DMS53 (cell line): ENCODE measurements around the gene RCVRN.

Experiments used
- DNase-seq: peaks from one replicate; lab custom pipeline; 2025; lab: John Stamatoyannopoulos, UW

Gene RCVRN

GRCh38 chr17:9905078-9905415 lies at the start of gene RCVRN:
Gene RCVRN, minus strand, starts transcription at chr17:9905271. Its CDS starts 91 bp downstream, at chr17:9905180.
- no peak for DNase-seq

GRCh38 chr17:9953492-9953891 lies 48.4 kb upstream of the RCVRN start:
- DNase-seq: no peak

GRCh38 chr17:9951803-9952202 lies 46.7 kb upstream of the RCVRN start:
- DNase-seq: no peak

GRCh38 chr17:9948928-9949327 lies 43.9 kb upstream of the RCVRN start:
- no peak for DNase-seq

- no peak for DNase-seq
These were observed 39.6 kb upstream of the RCVRN start for GRCh38 chr17:9944704-9945103.

- DNase-seq: no peak
These were observed 38.3 kb upstream of the RCVRN start for GRCh38 chr17:9943343-9943742.

GRCh38 chr17:9942885-9943284 lies 37.8 kb upstream of the RCVRN start:
- DNase-seq: no peak

GRCh38 chr17:9941305-9941704 lies 36.2 kb upstream of the RCVRN start:
- no peak for DNase-seq

GRCh38 chr17:9940841-9941240 lies 35.8 kb upstream of the RCVRN start:
- DNase-seq: no peak

GRCh38 chr17:9938764-9939163 lies 33.7 kb upstream of the RCVRN start:
- DNase-seq: no peak

- no peak for DNase-seq
These were observed 32.8 kb upstream of the RCVRN start for GRCh38 chr17:9937901-9938300.

- DNase-seq: no peak
These were observed 32.2 kb upstream of the RCVRN start for GRCh38 chr17:9937241-9937761.

GRCh38 chr17:9936095-9936494 lies 31.0 kb upstream of the RCVRN start:
- DNase-seq: no peak

- DNase-seq: no peak
These were observed 30.3 kb upstream of the RCVRN start for GRCh38 chr17:9935408-9935807.

GRCh38 chr17:9934331-9934730 lies 29.3 kb upstream of the RCVRN start:
- no peak for DNase-seq

- no peak for DNase-seq
These were observed 27.4 kb upstream of the RCVRN start for GRCh38 chr17:9932491-9932890.

GRCh38 chr17:9931144-9931741 lies 26.2 kb upstream of the RCVRN start:
- DNase-seq: no peak

- DNase-seq: no peak
These were observed 24.8 kb upstream of the RCVRN start for GRCh38 chr17:9929871-9930270.

GRCh38 chr17:9928601-9929333 lies 23.7 kb upstream of the RCVRN start:
- peak; percentile 64 for DNase-seq

- DNase-seq: no peak
These were observed 21.2 kb upstream of the RCVRN start for GRCh38 chr17:9926150-9926804.

GRCh38 chr17:9925457-9925856 lies 20.4 kb upstream of the RCVRN start:
- no peak for DNase-seq

- DNase-seq: peak; percentile 80
These were observed 19.7 kb upstream of the RCVRN start for GRCh38 chr17:9924735-9925191.
